ENCODE results near the gene DCPS.

The DCPS gene

DNA sequence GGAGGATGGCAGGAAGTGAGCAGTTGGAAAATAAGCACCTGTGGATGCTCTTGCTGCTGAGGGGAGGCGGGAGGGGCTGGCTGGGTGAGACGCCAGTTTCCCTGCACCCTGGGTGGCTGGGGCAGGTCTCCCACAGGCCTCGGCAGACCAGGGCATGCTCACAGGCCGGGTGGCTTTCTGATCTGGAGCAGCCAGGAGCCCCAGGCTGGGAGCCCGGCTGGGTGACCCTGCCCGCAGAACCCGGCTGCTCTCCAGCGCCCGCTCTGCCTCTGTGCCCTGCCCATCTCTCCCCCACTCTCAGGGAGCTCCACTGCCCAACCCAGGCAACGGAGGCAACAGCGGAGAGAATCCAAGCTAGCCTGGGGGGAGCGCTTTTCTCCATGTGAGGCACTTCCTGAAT is 24.6 kb downstream of the DCPS start:
- TF ChIP-seq, protein P1, sequence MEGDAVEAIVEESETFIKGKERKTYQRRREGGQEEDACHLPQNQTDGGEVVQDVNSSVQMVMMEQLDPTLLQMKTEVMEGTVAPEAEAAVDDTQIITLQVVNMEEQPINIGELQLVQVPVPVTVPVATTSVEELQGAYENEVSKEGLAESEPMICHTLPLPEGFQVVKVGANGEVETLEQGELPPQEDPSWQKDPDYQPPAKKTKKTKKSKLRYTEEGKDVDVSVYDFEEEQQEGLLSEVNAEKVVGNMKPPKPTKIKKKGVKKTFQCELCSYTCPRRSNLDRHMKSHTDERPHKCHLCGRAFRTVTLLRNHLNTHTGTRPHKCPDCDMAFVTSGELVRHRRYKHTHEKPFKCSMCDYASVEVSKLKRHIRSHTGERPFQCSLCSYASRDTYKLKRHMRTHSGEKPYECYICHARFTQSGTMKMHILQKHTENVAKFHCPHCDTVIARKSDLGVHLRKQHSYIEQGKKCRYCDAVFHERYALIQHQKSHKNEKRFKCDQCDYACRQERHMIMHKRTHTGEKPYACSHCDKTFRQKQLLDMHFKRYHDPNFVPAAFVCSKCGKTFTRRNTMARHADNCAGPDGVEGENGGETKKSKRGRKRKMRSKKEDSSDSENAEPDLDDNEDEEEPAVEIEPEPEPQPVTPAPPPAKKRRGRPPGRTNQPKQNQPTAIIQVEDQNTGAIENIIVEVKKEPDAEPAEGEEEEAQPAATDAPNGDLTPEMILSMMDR (IDR thresholded peaks at IDR 0.05; ENCODE audit: extremely low read depth, missing control alignments), result no peak
- no peak for DNase-seq (ENCODE audit: low spot score)

DNA sequence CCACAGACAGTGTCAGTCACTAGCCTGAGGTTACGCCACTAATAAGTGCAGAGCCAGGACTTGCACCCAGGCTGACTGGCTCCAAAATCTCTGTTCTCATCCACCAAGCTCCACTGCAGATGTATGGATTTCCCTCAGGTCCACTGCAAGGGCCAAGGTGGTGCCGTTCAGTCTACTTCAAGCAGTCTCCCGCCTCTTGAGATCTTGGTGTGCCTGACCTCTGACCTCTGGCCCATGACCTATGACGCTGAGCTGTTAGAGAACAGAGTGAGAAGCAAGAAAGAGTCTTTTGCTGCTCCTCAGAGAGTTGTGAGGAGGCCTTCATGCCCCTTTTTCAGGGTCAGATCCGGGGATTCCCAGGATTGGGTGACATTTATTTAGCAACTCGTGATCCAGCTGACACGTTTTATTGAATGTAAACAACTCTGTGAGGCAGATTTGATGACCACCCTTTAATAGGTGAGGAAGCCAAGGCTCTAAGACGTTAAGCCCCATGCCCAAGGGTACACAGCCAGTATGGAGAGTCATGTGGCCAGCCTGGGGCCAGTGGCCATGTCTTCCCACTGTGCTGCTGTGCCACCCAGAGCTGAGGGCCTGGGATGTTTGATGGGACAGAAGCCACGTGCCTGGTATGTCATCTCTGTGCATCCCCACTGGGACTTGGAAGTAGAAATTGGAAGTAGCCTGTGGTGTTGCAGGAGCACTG is 25.2 kb downstream of the DCPS start:
- no peak for DNase-seq (ENCODE audit: low spot score)
- TF ChIP-seq, protein P1 (IDR thresholded peaks at IDR 0.05; ENCODE audit: extremely low read depth, missing control alignments), result no peak

DNA sequence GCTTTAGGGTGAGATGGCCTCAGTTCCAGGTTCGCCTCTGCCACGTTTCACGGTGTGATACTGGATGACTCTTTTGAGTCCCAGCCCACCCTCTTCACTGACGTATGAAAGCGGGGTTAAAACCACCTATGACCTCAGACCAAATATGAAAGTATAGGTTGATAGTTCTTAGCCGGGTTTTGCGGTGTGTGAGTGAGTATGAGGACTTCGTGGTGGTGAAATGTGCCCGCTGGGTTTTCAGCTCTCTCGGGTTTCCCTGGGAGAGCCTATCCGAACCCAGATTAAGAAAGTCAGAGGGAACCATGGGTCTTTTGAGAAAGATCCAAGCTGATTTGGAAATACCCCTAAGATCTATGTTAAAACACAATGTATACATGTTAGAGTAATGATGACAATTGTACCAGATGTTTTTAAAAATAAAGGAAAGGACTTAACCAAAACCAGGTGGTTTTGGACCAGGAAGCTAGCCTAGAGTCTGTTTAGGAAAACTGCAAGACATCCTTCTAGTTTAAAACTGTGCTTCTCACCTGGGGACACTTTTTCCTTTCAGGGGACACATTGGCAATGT is 25.9 kb downstream of the DCPS start:
- no peak for DNase-seq (ENCODE audit: low spot score)
- TF ChIP-seq, protein P1 (IDR thresholded peaks at IDR 0.05; ENCODE audit: extremely low read depth, missing control alignments), result no peak

DNA sequence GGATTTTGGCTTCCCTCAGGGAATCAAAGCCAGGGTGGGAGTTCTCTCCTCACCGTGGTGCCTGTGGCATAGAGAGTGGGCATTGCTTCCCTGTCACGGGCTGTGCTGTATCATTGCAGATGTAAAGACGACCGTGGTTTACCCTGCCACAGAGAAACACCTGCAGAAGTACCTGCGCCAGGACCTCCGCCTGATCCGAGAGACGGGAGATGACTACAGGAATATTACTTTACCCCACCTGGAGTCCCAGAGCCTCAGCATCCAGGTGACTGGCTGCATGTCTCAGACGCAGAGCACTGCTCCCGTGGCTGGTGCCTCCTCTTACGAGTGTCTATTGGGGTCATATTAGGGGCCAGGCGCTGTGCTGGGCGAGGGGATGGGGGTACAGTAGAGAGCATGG is 27.4 kb downstream of the DCPS start:
- DNase-seq (ENCODE audit: low spot score), result no peak
- TF ChIP-seq, protein P1 (IDR thresholded peaks at IDR 0.05; ENCODE audit: extremely low read depth, missing control alignments), result no peak

DNA sequence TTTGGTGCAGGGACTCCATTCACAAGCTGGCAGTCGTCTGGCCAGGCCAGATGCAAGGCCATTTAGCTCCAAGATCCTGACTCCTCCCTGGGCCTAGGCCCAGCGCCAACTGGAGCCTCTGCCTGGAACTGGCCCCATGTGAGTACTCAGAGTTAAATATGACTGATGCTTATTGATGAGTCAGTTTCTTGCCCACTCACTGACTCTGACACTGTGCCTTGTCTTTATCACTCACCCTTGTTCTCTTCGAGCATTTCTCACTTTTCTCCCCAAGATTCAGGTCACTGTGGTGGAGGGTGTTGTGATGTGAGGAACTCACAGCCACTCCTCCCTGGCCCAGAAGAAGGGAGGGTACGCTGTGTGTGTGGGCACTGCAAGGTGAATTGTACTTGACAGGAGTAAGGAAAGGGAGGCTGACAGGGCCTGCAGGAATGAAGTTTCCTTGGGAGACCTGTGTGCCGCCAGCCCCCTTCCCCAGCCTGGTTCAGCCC is 28.4 kb downstream of the DCPS start:
- TF ChIP-seq, protein P1 (IDR thresholded peaks at IDR 0.05; ENCODE audit: extremely low read depth, missing control alignments), result no peak
- no peak for DNase-seq (ENCODE audit: low spot score)

DNA sequence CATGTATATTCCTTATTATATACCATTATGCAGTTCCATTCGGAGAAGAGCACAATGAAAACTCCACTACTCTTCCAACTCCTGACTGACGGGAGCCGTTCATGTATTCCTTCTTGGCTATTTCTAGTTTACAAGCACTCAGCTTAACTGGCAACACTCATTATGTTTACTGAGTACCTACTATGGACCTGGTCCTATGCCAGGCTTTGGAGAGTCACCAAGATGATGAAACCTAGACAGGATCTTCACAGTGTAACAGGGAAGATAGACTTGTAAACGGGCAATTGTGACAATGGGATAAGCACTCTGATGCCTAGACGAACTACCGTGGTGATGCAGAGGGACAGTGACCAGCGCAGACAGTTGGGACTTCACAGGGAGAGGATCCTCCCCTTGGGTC is 29.3 kb downstream of the DCPS start:
- no peak for DNase-seq (ENCODE audit: low spot score)
- TF ChIP-seq, protein P1 (IDR thresholded peaks at IDR 0.05; ENCODE audit: extremely low read depth, missing control alignments), result no peak

DNA sequence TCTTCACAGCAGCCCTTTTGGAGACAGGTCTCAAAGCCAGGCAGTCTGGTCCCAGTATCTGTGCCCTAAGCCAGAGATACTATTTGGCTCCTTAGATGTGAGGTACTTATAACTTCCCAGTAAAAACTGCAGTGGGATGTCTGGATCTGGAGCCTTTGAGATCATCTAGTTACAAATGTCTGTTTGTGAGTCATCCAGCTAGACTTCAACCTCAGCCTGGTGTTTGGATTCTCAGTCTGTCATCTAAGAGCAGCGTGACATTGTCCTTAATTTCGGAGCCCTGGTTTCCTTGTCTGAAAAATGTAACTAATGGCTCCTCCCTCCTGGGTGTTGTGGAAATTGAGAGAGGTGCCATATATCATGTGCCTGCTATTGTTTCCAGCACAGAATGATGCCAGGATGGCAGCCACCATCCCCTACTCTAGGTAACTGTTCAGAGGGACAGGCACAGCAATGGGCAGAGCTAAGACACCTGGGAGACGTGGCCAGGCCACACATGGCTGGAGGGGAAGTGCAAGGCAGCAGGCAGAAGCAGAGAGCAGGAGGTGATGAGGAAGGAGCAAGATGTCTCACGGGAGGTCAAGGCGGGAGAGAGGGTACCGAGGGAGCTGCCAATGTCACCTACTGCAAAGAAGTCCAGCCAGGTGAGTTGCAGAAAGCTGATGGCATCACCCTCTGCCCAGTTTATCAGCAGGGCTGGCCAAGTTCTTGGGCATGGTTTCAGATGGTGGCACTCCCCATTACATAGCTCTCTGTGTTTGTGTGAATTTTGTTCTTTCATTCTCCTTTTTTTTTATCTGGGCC is 31.0 kb downstream of the DCPS start:
- DNase-seq (ENCODE audit: low spot score), result no peak
- TF ChIP-seq, protein P1 (IDR thresholded peaks at IDR 0.05; ENCODE audit: extremely low read depth, missing control alignments), result no peak

Measured in GM20000 (cell line).